ENCODE measurements around the gene SPC24.

GRCh38 chr19:11111117-11111770 lies 44.3 kb downstream of the SPC24 start:
- TF ChIP-seq CTCF (IDR thresholded peaks at IDR 0.05; ENCODE audit: low read depth, low read length, poor library complexity, severe bottlenecking) (no peak), EZH2phosphoT487 (IDR thresholded peaks at IDR 0.05; ENCODE audit: borderline replicate concordance, low read length) (no peak)
